Occipital lobe (tissue), 2 donors: Measurements from ENCODE around the gene SLK. TPM values are rescaled to one million over a fixed set of nuclear protein-coding genes. Genes with fewer than 3 reads are reported as not detected.

Source experiments
- DNase-seq: peaks from one replicate; lab custom pipeline; 2025; lab: John Stamatoyannopoulos, UW
- total RNA-seq: library from RNA; depleted of rRNA; stranded (reverse); fragments of >200 nt; gene quantifications from one replicate; pipeline ENCODE4 v1.2.3, GENCODE V29; 2014

The SLK gene
- total RNA-seq, 1 donor from 2014 or later, result 76.7 TPM

DNA sequence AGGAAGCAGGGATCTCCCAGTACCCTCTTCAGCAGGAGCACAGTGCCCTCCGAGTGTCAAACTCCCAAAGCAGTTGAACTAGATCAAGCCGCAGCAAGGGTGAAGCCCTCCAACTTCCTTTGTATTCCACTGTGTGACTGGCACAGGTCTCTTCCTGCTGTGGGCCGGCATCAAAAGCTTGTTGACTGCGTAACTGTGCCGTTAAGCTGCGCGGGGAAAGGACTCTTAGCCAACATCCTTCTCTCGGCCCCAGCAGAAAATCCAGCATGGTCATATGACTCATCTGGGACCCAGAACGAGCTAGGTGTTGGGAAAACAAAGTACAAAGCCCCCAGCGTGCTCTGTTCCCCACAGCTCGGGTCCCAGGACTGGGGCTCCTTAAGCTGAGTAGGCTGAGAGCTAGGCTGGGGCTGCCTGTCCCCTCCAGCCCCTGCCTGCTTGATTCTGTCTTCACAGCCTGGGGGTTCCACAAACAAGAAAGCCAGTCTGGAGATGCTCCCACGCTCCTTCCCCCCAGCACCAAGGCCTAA is 66.5 kb downstream of the SLK start:
- no peak for DNase-seq

DNA sequence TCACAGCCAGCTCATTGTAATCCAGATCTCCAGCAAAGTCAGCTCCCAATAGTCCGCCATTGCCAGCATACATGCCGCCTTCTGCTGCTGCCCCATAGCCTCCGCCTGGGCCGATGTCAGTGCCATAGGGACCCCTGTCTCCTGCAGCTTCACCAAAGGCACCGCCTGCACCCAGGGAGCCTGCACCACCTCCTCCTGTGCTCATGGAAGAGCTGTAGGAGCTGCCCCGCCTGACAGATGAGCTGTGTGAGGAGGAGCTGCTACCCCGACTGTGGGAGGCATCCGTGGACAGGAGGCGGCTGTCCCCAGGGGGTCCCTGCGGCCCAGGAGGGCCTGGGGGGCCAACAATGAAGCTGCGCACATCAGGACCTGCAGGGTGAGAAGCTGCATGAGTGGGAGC is 67.0 kb downstream of the SLK start:
- DNase-seq, result no peak

DNA sequence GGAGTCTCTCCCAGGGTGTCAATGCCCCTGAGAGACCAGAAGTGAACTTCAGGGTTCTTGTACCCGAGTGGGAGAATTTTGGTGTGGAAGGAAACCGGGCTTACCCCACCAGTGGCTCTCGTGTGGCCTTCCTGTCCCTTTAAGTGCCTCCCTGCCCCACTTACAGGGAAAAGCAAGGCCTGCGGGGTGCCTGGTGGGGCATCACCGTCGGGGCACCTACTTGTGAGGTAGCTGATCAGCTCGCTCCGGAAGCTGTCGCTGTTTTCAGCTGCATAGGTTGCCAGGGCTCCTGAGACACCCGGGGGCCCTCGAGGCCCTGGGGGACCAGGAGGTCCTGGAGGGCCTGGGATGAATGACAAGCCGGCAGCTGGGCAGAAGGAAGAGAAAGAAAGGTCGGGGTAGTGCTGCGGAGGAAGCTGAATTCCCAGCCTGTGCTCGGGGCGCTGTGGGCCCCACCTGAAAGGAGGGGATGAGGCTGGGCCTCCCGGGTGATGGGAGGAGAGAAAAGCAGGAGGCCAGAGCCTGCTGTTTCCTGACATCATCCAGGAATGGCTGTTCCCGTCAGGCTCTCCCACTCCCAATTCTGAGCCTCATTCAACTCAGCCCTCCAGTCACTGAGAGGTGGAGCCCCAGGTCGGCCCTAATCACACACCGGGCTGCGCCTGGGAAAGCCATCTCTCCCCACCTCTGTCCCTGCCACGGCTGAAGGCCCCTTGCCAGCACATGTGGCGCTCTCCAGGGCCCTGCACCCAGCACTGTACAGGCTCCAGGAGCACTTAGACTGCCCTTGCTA is 67.7 kb downstream of the SLK start:
- no peak for DNase-seq

DNA sequence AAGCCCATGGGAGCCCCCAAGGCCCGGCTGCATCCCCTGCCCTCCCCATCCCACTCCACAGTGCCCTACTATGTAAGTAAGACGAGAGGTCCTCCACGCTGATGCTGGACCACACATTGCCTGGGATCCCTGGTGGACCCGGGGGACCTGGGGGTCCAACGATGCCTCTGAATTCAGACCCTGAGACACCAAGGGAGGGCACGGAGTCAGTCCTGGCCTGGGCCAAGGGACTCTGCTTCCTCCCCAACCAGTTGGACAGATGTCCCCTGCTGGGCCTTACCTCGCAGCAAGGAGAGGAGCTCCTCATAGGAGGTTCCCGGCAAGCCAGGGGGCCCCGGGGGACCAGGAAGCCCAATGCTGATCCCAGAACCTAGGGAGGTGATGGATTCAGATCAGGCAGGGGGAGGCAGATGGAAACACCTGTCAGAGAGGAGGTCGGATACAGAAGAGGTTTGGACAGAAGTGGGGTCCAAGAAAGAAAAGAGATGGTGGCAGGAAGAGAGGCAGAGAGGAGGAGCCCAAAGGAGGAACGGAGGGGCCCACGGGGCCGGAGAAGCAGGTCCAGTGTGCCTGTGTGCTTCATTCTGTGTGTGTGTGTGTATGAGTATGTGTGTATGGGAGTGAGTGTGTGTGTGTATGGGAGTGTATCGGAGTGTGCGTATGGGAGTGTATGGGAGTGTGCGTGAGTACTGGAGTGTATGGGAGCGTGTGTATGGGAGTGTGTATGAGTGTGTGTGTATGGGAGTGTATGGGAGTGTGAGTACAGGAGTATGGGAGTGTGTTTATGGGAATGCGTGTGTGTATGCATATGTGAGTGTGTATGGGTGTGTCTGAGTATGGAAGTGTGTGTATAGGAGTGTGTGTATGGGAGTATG is 68.5 kb downstream of the SLK start:
- DNase-seq, result no peak

DNA sequence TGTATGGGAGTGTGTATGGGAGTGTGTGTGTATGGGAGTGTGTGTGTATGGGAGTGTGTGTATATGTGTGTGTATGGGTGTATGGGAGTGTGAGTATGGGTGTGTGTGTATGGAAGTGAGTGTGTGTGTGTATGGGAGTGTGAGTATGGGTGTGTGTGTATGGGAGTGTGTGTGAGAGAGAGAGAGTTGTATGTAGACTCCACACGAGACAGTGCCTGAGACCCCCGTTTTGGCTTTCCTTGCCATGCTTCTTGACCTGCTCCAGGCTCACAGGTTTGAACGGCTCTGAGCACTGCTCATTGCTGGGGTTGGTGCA is 69.1 kb downstream of the SLK start:
- DNase-seq, result no peak

DNA sequence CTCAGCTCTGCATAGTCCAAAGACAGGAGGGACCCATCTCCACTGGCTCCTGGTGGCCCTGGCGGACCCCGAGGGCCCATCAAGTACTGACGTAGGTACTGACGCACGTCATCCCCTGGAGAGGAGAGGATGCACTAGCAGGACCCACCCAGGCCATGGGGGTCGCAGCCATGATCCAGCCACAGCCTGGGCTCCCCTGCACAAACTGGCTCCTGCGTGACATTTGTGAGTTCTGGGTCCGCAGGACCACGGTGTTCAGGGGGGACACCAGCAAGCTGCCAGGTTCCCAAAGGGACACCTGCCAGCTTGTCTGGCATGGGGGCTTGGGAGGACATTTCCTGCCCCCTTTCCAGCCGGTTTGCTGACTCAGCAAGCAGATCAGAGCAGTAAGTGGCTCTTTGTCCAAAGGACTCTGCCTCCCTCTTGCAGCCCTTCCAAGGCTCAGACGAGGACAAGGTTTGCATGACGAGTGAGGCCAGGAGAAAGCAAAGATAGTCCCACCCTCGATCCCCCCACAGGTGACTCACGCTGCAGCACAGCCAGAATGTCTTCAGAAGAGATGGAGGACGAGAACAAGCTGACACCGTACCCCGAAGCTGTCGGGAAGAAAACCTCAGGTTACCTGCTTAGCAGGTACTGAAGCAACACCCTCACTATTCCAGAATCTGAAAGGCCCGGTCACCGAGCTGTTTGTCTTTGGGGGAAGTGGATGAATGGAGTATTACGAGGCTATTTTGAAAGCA is 69.7 kb downstream of the SLK start:
- no peak for DNase-seq

DNA sequence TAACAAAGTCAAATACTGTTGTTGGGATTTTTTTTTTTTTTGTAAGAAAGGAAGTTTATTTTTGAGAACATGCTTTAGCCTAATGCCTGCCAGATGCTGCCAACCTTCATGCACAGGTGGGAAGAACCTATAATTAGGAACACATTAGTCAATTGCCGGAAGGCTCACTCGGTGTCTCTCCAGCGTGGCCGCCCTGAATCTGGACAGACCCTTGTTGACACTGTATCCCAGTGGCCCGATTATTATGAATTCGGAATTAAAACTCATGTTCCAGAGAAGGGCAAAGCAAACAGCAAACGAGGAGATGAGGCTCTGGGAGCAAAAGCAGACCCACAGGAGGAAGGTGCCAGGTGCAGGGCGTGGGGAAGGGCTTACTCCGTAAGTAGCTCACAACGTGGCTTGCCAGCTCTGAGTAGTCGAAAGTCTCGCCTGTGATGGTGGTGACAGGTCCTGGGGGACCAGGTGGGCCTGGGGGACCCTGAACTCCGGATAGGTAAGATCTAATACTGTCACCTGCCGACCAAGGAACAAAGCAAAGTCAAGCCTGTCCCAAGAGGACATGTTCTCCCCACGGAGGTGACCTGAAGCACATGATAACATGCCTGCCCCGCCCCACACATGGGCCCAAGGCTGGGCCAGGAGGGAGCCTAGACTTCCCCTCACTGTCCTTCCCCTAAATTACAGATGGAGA is 70.5 kb downstream of the SLK start:
- DNase-seq, result no peak

DNA sequence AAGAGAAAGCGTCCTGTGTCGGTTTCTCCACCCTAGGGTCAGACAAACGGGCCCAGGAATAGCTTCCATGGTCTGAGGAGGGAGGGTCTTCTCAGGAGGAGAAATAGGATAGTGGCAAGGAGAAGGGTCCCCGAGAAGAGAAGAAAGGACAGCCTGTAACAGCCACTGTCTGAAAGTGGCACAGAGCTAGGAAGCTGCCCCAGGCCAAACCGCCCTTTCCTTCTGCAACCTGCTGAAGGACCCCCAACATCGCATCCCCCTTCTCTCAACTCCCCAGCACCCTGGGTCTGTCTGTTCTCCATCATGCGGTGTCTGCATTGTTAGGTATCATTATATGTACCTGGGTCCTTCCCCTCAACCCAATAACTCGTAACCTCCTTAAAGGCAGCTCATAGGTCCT is 71.6 kb downstream of the SLK start:
- no peak for DNase-seq

DNA sequence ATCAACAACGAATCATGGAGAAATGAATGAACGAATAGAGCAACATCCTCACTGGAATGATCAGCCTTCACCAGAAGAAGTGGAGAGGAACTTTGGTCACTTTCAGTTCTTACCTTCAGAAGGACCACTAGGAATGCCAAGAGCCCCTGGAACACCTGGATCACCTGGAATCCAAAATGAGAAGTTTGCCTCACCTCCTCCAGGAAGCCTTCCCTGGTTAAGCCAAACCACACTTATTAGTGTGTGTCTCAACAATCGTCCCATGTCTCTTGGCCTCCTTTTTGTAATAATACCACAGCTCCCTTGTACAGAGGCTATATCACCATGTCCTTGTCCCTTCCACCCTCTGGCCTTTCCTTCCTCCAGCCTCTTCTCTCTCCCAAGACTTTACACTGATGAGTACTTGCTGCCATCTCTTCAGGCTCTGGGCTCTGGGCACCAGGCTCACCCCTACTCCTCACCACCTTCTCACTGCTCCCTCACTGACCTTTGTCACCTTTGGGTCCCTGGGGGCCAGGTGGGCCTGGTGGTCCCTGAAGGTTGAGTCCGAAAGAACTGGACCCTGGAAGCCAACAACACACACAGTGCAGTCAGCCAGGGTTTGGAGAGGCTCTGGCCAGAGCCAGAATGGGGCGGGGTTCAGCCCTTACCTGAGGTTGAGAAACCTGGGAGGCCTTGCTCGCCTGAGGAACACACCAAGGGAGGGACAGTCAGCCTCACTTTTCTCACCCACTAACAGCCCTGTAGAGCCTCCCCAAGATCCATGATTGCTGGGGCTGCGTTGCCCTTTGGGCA is 72.2 kb downstream of the SLK start:
- no peak for DNase-seq

DNA sequence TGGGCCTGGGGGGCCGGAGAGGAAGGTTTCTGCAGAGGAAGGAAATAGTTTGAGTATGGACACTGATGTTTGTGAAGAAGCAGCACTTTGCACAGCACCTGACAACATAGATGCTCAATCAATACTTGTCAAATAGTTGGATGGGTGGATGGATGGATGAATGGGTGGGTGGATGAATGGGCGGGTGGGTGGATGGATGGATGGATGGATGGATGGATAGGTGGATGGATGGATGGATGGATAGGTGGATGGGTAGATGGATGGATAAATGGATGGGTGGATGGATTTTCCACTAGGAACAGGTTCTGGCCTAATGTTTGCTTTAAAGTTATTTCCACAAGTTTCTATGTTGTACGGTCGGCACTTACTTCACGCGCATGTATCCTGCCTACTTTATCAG is 73.4 kb downstream of the SLK start:
- no peak for DNase-seq

DNA sequence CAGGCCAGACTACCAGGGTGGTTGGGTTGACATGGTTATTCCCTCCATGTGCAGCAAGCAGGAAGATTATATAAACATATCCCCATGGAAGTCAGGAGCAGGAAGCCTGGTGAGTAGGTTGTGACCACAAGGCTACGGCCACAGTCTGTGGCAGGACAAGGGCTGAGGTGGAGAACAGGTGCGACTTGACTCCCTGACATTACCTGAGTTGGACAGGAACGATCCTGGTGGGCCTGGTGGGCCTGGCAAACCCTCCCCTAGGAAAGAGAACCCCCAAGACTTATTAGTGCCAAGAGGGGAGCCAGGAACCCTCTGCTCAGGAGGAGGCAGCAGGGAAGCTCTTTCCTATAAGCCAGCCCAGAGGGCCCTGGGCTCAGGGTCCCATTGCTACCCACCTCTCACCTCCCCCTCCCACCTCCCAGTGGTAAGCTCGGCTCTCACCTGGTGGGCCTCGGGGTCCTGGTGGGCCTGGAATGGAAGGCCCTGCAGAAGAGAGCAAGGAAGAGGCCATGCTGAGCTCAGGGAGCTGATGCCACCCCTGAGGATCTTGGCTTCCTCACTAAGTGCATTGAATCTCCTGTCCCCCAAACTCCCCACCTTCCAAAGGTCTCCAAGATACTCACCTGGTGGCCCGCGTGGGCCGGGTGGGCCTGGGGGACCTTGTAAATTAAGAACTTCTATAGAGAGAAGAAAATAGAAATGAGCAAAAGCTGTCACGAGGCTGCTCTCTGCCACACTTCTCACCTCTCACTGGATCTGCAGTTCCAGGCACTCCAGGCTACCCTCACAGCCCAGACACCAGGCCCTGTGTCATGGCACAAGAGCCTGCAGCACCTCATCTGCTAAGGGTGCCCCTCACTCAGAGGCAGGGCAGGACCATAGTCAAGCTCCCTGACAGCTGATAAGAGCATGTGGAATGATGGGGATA is 74.2 kb downstream of the SLK start:
- DNase-seq, result no peak

DNA sequence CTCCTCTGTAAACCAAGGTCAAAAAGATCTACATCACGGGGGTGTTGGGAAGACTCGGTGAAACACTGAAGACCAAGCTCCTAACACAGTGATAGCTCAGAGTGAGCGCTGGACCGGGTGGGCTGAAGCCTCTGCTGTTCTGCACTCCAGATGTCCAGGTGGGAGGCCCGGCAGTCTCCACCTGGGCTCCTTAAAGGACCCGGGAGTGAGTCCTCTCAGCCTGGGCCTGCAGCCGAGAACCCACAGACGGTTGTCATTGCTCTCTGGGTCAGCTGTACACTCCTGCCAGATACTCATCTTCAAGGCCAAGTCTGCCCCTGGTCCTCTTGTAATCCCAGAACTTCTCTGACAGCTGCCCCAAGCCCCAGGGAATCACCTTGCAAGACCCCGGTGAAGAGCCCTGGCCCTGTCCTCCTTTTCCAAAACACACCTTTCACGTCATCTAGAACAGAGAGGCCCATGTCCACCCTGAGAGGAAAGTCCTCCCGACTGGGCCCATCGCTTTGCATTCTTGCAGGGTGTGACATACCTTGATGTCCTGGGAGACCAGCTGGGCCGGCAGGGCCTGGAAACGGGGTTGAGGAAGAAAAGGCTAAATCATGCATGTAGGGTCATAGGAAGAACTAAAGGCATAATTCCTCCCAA is 75.1 kb downstream of the SLK start:
- no peak for DNase-seq

DNA sequence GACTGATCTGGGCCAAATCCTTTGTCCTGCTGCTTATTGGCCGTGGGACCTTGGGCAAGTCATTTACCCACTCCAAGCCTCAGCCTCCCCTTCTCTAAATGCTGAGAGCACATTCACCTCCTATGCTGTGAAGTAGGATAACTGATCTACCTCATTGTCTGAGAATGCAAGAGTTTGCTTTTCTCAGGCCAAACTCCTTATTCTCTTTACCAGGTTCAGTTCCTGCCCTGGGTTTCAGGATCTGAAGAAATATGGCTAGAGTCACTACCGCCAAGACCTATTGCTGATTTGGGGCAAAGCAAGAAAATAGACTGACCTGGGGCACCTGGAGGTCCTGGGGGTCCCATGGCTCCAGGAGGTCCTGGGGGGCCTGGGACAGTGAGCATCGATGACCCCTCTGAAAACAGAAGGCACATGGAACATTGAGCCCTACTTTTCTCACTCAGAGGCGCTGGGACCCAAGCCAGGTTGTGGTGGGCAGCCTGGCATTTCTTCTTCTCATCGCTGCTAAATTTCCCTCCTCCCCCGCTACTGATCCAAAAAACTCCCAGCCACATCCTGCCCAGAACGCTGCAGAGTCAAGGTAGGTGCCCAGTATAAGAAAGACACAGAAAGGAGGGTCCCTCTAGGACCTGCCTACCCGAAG is 76.4 kb downstream of the SLK start:
- DNase-seq, result no peak

DNA sequence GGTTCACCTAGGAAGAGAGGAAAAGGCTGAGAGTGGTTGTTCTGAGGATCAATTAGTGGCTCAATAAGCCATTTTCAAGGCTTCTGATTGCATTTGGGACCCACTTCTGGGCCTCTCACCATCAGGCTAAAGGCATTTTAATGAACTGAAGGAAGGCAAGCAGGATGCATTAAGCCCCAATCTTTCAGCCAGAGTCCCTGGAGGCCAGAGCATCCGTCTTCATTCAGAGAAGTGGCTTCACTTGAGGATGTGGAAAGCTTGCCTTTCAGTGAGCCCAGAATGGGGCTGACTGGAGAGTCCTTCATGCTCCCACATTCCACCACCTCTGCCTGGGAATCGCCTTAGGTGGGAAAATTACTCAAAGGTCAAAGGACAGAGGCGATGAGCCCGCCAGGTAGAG is 76.9 kb downstream of the SLK start:
- DNase-seq, result no peak

DNA sequence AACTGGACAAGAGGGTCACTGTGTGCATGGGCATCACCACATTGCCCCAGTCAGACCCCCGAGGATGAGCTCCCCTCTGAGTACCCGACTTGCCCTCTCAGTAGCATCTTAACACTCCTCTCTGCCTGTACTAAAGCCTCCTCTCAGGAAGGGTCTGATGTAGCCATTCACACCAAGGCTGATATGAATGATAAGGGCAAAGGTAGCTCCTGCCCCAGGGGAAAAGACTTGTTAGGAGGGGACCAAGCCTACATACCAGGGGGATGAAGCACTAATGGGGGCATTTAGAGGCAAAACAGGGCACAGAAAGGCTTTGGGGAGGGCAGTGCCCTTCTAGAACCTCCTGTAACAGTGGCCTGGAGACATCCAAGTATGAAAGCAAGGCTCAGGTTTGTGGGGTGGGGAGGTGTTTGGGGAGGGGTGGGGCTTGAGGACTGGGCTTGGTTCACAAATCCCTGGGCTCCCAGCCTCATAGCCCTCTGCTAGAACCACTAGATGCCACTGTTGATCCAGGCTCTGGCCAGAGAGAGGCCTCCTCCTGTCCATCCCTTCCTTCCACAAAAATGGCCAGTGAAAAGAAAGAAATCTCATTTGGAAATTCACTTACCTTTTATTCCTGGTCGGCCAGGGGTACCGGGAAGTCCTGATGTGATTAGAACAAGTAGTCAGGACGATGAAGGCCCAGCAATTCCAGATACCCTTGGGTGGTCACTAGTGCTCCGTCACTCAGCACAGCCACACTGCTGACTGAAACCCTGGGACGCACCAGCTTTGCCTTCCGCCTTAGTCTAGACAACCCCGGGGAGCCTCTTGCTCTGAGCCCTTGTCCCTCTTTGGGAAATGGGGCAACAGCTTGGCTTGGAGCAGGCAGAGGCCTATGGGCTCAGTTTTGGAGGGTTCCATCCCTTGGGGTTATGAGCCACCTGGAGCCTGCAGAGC is 78.5 kb downstream of the SLK start:
- DNase-seq, result peak; percentile 16

DNA sequence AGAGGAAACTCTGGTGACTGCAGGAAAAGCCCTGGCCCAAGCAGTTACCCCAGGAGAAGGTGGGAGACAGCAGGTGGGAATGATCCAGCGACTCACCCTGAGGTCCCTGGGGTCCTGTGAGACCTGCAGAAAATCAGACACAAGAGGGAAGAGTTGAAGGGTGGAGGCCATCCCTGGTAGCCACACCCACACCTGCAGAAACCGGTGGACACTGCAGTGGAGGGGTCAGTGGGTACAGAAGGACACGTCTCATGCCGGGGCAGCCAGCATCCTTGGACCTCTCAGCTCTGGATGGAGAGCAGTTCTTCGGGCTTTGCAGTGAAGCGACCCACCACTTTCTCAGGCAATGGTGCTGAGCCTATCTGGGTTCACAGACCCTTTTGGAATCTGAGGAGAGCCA is 79.7 kb downstream of the SLK start:
- DNase-seq, result no peak

DNA sequence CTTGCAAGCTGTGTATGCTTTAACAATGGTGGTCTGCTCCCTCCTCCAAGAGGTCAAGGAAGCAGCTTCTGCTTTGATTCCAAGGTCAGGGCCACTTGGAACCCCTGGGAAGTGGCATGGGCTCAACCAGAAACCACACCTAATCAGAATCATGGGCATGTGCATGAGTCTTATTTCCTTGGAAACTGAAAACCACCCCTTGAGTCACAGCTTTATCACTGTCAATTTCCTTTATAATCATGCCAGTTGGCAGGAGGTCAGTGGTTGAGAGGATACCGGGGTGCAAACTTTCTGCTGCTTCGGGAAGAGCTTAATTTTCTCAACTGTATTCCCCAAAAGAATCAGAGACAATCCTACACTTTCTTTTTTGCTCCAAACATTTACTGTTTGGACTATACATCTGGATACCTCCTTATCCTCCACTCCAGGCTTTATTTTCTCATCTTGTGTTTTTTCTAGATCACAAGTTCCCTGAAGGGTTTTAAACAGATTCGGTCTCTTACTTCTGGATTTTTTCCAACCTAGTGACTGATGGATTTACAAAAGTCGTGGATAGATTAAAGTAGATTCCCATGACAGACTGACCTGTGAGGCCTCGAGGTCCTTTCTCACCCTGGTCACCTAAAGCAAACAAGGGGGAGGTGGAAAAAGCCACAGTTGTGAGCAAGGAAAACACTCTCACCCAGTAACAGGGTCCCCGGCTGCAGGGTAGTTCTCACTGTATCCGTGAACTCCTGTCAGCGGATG is 82.7 kb downstream of the SLK start:
- DNase-seq, result no peak
